OCI-LY7 (cell line): ENCODE data around the gene PCDHGA6.

Experiments used
- EZH2phosphoT487 ChIP-seq: fragments of 200-600 bp; sonication (generic); IDR thresholded peaks from 2 replicates; pipeline ENCODE4 v1.6.1; 2018; ENCODE audit warnings: low read depth, borderline replicate concordance, mild to moderate bottlenecking, mixed run types, antibody characterized with exemption, low read length, moderate library complexity, mixed read lengths
- TF ChIP-seq, protein P1 (sequence below): fragments of 200-600 bp; sonication (generic); conservative IDR thresholded peaks from 2 replicates; pipeline ENCODE4 v1.5.1; 2014; ENCODE audit warnings: mild to moderate bottlenecking, antibody characterized with exemption, low read length, moderate library complexity, mixed read lengths

- TF ChIP-seq, protein P1, sequence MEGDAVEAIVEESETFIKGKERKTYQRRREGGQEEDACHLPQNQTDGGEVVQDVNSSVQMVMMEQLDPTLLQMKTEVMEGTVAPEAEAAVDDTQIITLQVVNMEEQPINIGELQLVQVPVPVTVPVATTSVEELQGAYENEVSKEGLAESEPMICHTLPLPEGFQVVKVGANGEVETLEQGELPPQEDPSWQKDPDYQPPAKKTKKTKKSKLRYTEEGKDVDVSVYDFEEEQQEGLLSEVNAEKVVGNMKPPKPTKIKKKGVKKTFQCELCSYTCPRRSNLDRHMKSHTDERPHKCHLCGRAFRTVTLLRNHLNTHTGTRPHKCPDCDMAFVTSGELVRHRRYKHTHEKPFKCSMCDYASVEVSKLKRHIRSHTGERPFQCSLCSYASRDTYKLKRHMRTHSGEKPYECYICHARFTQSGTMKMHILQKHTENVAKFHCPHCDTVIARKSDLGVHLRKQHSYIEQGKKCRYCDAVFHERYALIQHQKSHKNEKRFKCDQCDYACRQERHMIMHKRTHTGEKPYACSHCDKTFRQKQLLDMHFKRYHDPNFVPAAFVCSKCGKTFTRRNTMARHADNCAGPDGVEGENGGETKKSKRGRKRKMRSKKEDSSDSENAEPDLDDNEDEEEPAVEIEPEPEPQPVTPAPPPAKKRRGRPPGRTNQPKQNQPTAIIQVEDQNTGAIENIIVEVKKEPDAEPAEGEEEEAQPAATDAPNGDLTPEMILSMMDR, result no peak
- no peak for TF ChIP-seq EZH2phosphoT487
Measured at GRCh38 chr5:141393267-141393666, 19.6 kb downstream of the PCDHGA6 start.
